ENCODE results near the gene ATAD5.

The ATAD5 gene, protein sequence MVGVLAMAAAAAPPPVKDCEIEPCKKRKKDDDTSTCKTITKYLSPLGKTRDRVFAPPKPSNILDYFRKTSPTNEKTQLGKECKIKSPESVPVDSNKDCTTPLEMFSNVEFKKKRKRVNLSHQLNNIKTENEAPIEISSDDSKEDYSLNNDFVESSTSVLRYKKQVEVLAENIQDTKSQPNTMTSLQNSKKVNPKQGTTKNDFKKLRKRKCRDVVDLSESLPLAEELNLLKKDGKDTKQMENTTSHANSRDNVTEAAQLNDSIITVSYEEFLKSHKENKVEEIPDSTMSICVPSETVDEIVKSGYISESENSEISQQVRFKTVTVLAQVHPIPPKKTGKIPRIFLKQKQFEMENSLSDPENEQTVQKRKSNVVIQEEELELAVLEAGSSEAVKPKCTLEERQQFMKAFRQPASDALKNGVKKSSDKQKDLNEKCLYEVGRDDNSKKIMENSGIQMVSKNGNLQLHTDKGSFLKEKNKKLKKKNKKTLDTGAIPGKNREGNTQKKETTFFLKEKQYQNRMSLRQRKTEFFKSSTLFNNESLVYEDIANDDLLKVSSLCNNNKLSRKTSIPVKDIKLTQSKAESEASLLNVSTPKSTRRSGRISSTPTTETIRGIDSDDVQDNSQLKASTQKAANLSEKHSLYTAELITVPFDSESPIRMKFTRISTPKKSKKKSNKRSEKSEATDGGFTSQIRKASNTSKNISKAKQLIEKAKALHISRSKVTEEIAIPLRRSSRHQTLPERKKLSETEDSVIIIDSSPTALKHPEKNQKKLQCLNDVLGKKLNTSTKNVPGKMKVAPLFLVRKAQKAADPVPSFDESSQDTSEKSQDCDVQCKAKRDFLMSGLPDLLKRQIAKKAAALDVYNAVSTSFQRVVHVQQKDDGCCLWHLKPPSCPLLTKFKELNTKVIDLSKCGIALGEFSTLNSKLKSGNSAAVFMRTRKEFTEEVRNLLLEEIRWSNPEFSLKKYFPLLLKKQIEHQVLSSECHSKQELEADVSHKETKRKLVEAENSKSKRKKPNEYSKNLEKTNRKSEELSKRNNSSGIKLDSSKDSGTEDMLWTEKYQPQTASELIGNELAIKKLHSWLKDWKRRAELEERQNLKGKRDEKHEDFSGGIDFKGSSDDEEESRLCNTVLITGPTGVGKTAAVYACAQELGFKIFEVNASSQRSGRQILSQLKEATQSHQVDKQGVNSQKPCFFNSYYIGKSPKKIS (N-terminal part only)

DNA sequence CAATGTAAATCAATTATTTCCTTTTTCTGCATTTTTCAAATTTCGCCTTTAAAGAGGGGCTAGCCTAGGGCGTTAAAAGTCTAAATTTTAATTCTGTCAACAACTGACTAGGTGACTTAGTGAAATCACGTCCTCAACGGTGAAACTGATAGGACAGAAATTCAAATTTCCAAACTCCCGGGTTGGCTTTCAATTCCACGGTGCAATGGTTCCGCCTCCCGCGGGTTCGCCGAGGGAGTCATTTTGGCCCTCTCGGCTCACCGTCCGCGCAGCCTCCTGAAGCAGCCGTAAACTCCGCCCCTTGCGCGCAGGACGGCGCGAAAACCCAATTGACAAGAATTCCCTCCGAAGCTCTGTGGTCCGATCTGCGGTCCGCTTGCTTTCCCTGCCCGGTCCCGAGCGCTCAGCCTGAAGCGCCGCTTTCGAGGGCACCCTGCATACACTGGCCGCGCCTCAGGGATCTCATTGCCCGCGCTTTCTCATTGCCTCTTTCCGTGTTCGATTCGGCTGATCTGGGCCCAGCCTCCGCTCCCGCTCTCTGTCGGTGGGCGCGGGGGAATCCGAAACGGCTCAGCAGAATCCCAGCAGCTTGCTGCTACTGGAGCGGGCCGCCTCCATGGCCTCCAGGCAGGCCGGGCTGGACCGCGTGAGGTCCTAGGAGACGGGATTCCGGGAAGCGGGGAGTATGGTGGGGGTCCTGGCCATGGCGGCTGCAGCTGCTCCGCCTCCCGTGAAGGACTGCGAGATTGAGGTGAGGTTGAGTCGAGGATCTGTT lies at the start of gene ATAD5:
ATAD5 (plus strand) TSS at position 304 of the 775 bp plus-strand sequence; CDS start at position 686, 382 bp downstream.
- H3K27me3 ChIP-seq (ENCODE audit: insufficient read depth, insufficient read length), result no peaks in the 10 kb centered on the region
- H3K4me3 ChIP-seq (ENCODE audit: insufficient read length, low read depth), result peak within 1 kb of the TSS; percentile 82
- DNase-seq (ENCODE audit: low read depth, low spot score), result peak; percentile 72
- peak within 1 kb of the TSS; percentile 92 for H3K9ac ChIP-seq (ENCODE audit: insufficient read length, low read depth)
- no peaks in the 10 kb centered on the region for H3K9me3 ChIP-seq (ENCODE audit: insufficient read depth, low read length)
- H3K4me1 ChIP-seq (ENCODE audit: insufficient read depth, insufficient read length), result no peaks in the 10 kb centered on the region
- TF ChIP-seq SUZ12 (IDR thresholded peaks at IDR 0.05; ENCODE audit: extremely low read depth, insufficient read depth, insufficient read length) (no peak), YY1 (IDR thresholded peaks at IDR 0.05; ENCODE audit: insufficient read depth, insufficient read length) (peak; percentile 35), ZNF274 (IDR thresholded peaks at IDR 0.05; ENCODE audit: low read depth, low read length) (no peak)
- H3K36me3 ChIP-seq (ENCODE audit: insufficient read depth, insufficient read length, low read length), result peaks cover 20% of the 10 kb centered on the region

GRCh38 chr17:30782206-30782605 lies 49.6 kb upstream of the ATAD5 start:
- H3K36me3 ChIP-seq (ENCODE audit: insufficient read depth, insufficient read length, low read length), result peaks cover 48% of the 10 kb centered on the region
- H3K4me3 ChIP-seq (ENCODE audit: insufficient read length, low read depth), result no peak overlapping the region
- no peaks in the 10 kb centered on the region for H3K4me1 ChIP-seq (ENCODE audit: insufficient read depth, insufficient read length)
- H3K9me3 ChIP-seq (ENCODE audit: insufficient read depth, low read length), result no peaks in the 10 kb centered on the region
- H3K9ac ChIP-seq (ENCODE audit: insufficient read length, low read depth), result no peak overlapping the region
- no peak for DNase-seq (ENCODE audit: low read depth, low spot score)
- no peak for TF ChIP-seq SUZ12 (IDR thresholded peaks at IDR 0.05; ENCODE audit: extremely low read depth, insufficient read depth, insufficient read length)
- no peak for TF ChIP-seq ZNF274 (IDR thresholded peaks at IDR 0.05; ENCODE audit: low read depth, low read length)
- no peak for TF ChIP-seq YY1 (IDR thresholded peaks at IDR 0.05; ENCODE audit: insufficient read depth, insufficient read length)
- no peaks in the 10 kb centered on the region for H3K27me3 ChIP-seq (ENCODE audit: insufficient read depth, insufficient read length)

- Histone ChIP-seq H3K27me3 (ENCODE audit: insufficient read depth, insufficient read length) (no peaks in the 10 kb centered on the region), H3K9me3 (ENCODE audit: insufficient read depth, low read length) (no peaks in the 10 kb centered on the region), H3K4me3 (ENCODE audit: insufficient read length, low read depth) (no peak overlapping the region), H3K36me3 (ENCODE audit: insufficient read depth, insufficient read length, low read length) (peaks cover 54% of the 10 kb centered on the region), H3K9ac (ENCODE audit: insufficient read length, low read depth) (no peak overlapping the region), H3K4me1 (ENCODE audit: insufficient read depth, insufficient read length) (no peaks in the 10 kb centered on the region)
- no peak for DNase-seq (ENCODE audit: low read depth, low spot score)
- no peak for TF ChIP-seq YY1 (IDR thresholded peaks at IDR 0.05; ENCODE audit: insufficient read depth, insufficient read length)
- no peak for TF ChIP-seq SUZ12 (IDR thresholded peaks at IDR 0.05; ENCODE audit: extremely low read depth, insufficient read depth, insufficient read length)
- no peak for TF ChIP-seq ZNF274 (IDR thresholded peaks at IDR 0.05; ENCODE audit: low read depth, low read length)
These were observed 42.8 kb upstream of the ATAD5 start for GRCh38 chr17:30788918-30789317.

- H3K4me3 ChIP-seq (ENCODE audit: insufficient read length, low read depth), result no peak overlapping the region
- no peaks in the 10 kb centered on the region for H3K27me3 ChIP-seq (ENCODE audit: insufficient read depth, insufficient read length)
- TF ChIP-seq ZNF274 (IDR thresholded peaks at IDR 0.05; ENCODE audit: low read depth, low read length) (no peak), YY1 (IDR thresholded peaks at IDR 0.05; ENCODE audit: insufficient read depth, insufficient read length) (no peak), SUZ12 (IDR thresholded peaks at IDR 0.05; ENCODE audit: extremely low read depth, insufficient read depth, insufficient read length) (no peak)
- H3K9me3 ChIP-seq (ENCODE audit: insufficient read depth, low read length), result no peaks in the 10 kb centered on the region
- H3K4me1 ChIP-seq (ENCODE audit: insufficient read depth, insufficient read length), result no peaks in the 10 kb centered on the region
- H3K36me3 ChIP-seq (ENCODE audit: insufficient read depth, insufficient read length, low read length), result peaks cover 56% of the 10 kb centered on the region
- no peak for DNase-seq (ENCODE audit: low read depth, low spot score)
- no peak overlapping the region for H3K9ac ChIP-seq (ENCODE audit: insufficient read length, low read depth)
These were observed 41.5 kb upstream of the ATAD5 start for GRCh38 chr17:30790279-30790678.

GRCh38 chr17:30793282-30793977 lies 38.3 kb upstream of the ATAD5 start:
- H3K4me1 ChIP-seq (ENCODE audit: insufficient read depth, insufficient read length), result no peaks in the 10 kb centered on the region
- no peak overlapping the region for H3K4me3 ChIP-seq (ENCODE audit: insufficient read length, low read depth)
- no peaks in the 10 kb centered on the region for H3K27me3 ChIP-seq (ENCODE audit: insufficient read depth, insufficient read length)
- no peak overlapping the region for H3K9ac ChIP-seq (ENCODE audit: insufficient read length, low read depth)
- H3K9me3 ChIP-seq (ENCODE audit: insufficient read depth, low read length), result no peaks in the 10 kb centered on the region
- no peak for TF ChIP-seq SUZ12 (IDR thresholded peaks at IDR 0.05; ENCODE audit: extremely low read depth, insufficient read depth, insufficient read length)
- no peak for TF ChIP-seq ZNF274 (IDR thresholded peaks at IDR 0.05; ENCODE audit: low read depth, low read length)
- no peak for TF ChIP-seq YY1 (IDR thresholded peaks at IDR 0.05; ENCODE audit: insufficient read depth, insufficient read length)
- DNase-seq (ENCODE audit: low read depth, low spot score), result no peak
- peaks cover 50% of the 10 kb centered on the region for H3K36me3 ChIP-seq (ENCODE audit: insufficient read depth, insufficient read length, low read length)

GRCh38 chr17:30794372-30794771 lies 37.4 kb upstream of the ATAD5 start:
- H3K36me3 ChIP-seq (ENCODE audit: insufficient read depth, insufficient read length, low read length), result peaks cover 51% of the 10 kb centered on the region
- TF ChIP-seq ZNF274 (IDR thresholded peaks at IDR 0.05; ENCODE audit: low read depth, low read length) (no peak), SUZ12 (IDR thresholded peaks at IDR 0.05; ENCODE audit: extremely low read depth, insufficient read depth, insufficient read length) (no peak), YY1 (IDR thresholded peaks at IDR 0.05; ENCODE audit: insufficient read depth, insufficient read length) (no peak)
- no peak overlapping the region for H3K9ac ChIP-seq (ENCODE audit: insufficient read length, low read depth)

More at GRCh38 chr17:30794372-30794771, 37.4 kb upstream of the ATAD5 start:
- Histone ChIP-seq H3K4me3 (ENCODE audit: insufficient read length, low read depth) (no peak overlapping the region), H3K27me3 (ENCODE audit: insufficient read depth, insufficient read length) (no peaks in the 10 kb centered on the region), H3K4me1 (ENCODE audit: insufficient read depth, insufficient read length) (no peaks in the 10 kb centered on the region), H3K9me3 (ENCODE audit: insufficient read depth, low read length) (no peaks in the 10 kb centered on the region)
- DNase-seq (ENCODE audit: low read depth, low spot score), result no peak

All from NT2/D1 (cell line).